ENCODE data around the gene TIAM2.
"Not testable (repeated sequence)": the region's sequence is repeated elsewhere in the genome, so short reads cannot be mapped to it uniquely, and the experiment has no call there.

The TIAM2 gene

GRCh38 chr6:155262655-155263054, 267.5 kb downstream of the TIAM2 start:
- no peak for DNase-seq (ENCODE audit: low spot score)

GRCh38 chr6:155263373-155264063, 268.4 kb downstream of the TIAM2 start, which contains the start of gene CLDN20:
CLDN20 (plus strand) TSS chr6:155264013; CDS start chr6:155275720, 11,707 bp downstream.
- DNase-seq (ENCODE audit: low spot score): no peak

DNA sequence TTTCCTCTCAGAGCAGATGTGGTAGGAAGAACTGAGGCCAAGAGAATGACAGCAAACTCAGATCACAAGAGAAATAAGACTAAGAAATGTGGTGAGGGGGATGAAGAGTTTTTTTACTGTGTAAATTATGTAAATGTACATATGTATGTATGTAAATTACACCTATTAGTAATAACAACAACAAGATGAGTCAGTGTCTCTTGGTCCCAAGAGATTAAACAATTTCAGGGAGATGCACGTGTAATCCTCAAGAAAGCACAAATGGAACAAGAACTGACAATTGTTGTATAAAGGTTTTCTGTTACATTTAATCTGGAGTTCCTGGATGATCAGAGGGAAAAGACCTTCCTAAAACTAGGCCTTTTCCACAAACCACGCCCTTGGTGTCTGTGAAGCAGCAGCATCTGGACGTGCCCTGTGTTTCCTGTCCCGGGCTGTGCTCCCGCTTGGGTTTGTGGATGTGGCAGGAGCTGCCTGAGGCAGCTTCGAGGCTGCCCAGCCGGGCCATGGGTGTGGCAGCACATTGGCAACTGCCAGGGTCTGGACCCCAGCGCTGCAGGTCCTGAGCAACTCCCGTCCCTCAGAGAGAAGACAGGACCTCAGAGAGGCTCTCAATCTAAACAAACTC, 269.7 kb downstream of the TIAM2 start:
- DNase-seq (ENCODE audit: low spot score): no peak

DNA sequence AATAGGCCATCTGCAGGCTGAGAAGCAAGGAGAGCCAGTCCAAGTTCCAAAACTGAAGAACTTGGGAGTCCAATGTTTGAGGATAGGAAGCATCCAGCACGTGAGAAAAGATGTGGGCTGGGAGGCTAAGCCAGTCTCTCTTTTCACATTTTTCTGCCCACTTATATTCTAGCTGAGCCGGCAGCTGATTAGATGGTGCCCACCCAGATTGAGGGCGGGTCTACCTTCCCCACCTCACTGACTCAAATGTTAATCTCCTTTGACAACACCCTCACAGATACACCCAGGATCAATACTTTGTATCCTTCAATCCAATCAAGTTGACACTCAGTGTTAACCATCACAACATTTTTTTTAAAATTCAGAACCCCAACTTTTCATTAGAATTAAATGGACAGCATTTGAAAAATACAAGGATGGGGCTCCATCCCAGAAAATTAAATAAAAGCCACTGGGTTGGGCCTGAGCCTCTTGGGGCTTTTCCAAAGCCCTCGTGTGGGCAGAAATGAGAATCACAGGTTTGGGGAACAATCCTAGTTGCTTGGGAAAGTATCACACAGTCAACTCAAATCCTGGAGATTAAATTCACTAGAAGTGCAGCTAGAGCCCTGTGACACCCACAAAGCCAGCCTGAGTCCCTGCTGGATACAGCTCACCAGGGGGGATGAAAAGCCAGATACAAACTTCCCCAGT, 270.9 kb downstream of the TIAM2 start:
- DNase-seq (ENCODE audit: low spot score): no peak

DNA sequence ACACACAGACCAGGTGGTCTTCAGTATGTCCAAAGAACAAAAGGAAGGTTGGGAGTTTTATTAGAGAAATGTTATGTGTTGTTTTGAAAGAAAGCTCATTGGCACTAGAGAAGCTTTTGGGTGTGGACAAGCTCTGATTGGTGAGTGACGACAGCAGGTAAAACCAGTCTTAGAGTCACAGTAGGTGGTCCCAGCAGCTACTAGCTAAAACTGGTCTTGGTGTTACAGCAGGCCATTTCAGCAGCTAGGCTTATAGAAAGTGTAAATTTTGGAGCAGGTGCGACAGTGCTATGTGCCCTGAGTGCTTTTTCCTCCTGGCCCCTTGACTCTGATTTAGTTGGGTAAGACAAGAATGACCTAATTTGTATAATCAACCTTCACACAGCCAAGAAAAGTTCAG, 272.3 kb downstream of the TIAM2 start:
- no peak for DNase-seq (ENCODE audit: low spot score)

DNA sequence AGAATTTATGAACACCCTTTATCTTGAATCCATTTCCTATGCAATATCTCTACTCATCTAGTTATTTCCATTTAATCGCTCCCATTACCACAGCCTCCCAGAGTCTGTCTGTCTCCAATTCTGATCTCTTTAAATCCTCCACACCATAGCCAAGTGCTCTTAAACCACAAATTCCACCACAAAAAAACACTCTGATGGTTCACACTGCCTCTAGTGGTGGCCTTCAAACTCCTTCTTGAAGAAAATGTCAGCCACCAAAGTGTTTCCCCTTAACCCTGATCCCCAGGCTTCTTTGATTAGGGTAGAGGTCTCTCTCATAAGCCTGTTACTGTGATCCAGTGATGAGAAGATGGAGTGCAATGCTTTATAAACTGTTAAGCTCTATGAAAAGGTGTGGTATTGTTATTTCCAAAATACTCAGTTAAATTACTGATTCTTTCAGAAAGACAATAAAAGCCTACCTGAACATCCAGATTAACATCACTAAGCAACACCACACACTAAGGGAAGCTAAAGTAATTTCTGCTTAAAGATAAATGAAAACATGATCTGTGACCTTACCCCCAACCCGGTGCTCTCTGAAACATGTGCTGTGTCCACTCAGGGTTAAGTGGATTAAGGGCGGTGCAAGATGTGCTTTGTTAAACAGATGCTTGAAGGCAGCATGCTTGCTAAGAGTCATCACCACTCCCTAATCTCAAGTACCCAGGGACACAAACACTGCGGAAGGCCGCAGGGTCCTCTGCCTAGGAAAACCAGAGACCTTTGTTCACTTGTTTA, 273.2 kb downstream of the TIAM2 start:
- not testable (repeated sequence) for DNase-seq (ENCODE audit: low spot score)

DNA sequence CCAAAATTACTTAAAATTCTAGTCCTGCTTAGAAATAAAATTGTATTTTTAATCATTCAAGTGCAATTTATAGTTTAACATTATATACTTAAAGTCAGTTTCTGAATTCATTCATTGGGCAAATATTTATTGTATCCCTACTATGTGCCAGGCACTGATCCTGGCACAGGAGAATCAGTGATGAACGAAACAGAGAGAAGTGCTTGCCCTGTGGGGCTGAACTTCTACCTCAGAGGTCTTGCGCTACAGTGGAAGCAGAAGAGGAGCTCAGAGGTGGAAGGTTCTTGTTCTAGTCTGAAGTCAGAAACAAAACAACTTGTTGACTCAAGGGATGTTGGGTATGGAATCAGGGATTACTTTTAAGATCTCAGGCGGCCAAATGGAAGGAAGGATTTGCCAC, 274.6 kb downstream of the TIAM2 start:
- DNase-seq (ENCODE audit: low spot score): no peak

- DNase-seq (ENCODE audit: low spot score): no peak
Measured at GRCh38 chr6:155270561-155271091, 275.5 kb downstream of the TIAM2 start.

DNA sequence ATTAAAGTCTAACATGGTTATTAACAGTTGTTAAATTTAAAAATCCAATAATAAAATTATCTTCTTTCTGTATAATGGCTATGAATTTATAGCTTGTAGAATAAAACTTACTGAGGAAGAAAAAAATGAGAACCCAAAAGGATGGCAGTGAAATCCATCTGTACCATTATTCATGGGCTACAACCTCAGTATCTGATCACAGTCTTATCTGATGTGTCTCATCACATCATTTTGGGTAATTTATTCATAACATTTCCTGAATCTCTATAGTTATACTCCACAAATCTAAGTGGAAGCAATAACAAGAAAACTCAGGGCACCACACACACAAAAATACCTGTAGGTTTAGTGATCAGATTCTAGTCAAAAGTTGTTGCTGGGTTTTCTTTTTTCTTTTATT, 276.0 kb downstream of the TIAM2 start:
- DNase-seq (ENCODE audit: low spot score): no peak

DNA sequence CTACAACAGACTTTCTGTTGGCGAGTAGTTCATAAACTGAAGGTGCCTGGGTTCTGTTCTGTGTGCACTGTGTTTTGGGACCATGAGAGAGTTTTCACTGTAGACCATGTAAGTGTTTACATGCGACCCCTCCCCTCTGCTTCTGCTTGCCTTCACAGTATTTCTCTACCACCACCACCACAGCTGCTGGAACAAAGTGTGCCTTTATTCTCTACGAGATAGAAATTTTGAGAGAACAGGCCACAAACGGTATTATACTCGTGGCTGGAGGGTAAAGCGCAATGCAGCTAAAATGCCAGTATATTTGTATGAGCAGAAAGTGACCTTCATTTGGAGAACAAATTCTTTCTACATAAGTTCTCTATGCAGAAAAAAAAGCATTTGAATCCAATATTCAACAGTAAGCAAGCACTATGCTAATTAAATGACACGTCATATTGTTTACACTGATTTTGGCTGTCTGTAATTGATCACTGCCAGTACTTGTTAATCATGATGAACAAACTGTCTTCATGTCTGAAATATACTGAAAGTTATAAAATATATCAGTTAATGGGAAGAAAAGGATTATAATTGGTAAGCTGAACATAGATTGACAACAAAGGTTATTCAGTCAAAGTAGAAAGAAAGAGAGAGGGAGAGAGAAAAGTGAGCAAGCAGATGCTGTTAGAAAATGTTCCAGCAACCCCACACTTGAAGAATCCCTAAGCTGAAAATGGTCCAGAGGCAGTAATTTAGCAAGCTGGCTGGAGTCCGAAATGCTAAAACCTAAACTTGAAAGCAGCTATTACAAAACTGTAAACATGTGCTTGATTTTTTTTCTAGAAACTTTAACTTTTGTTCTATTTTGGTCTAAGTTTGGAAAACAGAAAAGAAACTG, 277.5 kb downstream of the TIAM2 start:
- no peak for DNase-seq (ENCODE audit: low spot score)

DNA sequence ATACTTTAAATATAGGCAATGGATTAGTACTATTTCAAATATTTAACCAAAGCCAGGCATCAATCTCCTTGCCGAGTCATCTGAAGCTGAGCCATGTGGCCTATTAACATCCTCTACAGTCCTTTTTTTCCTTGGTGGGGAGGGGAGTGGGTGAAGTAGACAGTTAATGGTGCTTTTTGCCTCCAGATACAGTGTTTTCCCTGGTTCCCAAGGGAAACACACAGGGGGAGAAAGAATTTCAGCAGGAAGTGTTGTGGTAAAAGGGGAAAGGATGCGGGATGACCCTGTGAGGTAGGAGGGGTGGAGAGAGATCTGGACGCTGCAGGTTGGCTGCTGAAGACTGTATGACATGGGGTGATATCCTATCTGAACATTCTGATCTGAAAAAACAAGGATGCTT, 278.3 kb downstream of the TIAM2 start:
- no peak for DNase-seq (ENCODE audit: low spot score)

- no peak for DNase-seq (ENCODE audit: low spot score)
Measured at GRCh38 chr6:155274106-155274505, 279.0 kb downstream of the TIAM2 start.

DNA sequence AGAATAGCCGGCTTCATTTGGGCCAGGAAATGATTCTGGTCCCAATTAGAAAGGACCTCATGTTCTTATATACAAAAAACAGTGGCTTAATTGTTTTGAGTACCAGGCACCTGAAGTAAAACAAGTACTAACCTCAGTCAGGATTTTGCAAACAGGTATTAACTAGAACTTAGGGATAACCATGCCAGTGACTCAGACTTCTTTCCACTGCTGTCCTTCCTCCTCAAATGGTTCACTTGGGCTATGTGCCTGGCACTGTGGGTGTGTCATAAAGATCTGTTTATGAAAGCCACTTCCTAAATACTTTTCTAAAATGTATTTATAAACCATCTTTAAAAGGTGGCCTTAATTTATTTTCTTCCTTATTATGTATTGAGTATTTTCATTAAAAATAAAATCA, 279.4 kb downstream of the TIAM2 start:
- DNase-seq (ENCODE audit: low spot score): no peak

DNA sequence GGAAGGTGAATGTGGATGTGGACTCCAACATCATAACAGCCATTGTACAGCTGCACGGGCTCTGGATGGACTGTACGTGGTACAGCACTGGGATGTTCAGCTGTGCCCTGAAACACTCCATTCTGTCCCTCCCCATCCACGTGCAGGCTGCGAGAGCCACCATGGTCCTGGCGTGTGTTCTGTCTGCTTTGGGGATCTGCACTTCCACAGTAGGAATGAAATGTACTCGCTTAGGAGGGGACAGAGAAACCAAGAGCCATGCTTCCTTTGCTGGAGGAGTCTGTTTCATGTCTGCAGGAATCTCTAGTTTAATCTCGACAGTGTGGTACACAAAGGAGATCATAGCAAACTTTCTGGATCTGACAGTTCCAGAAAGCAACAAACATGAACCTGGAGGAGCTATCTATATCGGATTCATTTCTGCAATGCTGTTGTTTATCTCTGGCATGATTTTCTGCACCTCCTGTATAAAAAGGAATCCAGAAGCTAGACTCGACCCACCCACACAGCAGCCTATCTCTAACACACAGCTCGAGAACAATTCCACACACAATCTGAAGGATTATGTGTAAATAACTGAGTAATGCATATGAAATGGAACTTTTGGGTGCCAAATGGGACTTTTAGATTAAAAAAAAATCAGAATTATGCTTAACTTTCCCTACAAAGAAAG, 280.8 kb downstream of the TIAM2 start:
- DNase-seq (ENCODE audit: low spot score): no peak

- no peak for DNase-seq (ENCODE audit: low spot score)
Measured at GRCh38 chr6:155276638-155277037, 281.5 kb downstream of the TIAM2 start.

DNA sequence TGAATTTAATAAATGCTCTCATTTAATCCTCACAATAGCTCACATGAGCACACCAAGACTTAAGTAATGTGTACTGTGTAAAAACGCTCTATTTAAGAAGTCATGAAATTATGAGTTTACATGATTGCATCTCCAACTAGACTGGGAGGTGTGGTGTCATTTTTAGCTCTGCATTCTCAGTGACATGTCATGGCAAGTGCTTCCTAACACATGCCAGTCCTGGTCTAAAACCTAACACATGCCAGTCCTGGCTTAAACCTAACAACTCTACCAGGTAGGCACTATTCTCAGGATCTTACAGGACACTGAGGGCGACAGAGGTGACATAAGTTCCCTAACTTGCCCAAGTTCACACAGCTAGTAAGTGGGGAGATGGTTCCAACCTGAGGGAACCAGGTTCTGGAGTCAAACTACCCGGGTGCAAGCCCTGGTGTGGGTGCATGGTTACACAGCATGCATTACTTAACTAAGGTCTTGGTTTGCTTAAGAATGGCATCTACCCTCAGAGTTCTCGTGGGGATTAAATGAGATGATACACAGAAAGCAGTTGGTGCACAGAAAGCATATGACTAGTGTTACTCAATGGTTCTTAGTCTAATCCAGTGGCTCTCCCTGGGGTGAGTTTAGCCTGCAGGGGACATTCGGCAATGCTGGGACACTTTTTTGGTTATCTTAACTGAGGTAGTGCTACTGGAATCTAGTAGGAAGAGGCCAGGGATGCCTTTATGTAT, 283.4 kb downstream of the TIAM2 start:
- DNase-seq (ENCODE audit: low spot score): no peak

DNA sequence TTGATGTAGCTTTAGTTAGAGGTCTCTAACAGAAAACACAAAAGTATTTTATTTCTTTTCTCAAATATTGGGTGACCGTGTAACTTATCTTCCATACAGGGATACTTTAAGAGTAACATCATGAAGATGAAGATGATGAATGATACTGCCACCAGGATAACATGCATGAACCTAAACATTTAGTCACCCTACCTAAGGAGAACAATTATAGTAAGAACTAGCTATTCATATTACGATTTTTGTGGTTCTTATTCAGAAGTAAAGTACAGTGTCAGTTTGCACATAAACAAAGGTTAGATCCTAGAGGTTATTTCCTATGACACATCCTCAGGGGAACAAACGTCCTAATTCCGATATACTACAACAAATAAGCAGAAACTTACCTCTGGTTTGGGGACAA, 289.7 kb downstream of the TIAM2 start:
- no peak for DNase-seq (ENCODE audit: low spot score)

DNA sequence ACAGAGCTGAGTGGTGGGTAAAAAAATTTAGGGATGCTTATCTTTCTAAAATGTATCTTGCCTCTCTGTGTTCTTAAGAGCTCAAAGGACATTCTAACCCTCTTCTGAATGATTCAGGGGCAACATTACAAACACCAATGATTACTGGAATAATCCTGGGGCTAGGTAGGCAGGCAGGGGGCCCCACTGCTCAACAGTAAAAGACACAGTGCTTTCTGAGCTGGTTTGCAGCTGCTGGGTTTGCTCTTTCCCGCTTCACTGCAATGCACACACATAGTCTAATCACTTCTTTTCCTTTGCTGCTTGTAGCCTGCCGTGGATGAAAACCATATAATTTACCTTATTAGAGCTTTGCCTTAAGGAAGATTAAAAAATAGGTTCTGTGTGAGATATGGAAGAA, 292.6 kb downstream of the TIAM2 start:
- DNase-seq (ENCODE audit: low spot score): no peak

DNA sequence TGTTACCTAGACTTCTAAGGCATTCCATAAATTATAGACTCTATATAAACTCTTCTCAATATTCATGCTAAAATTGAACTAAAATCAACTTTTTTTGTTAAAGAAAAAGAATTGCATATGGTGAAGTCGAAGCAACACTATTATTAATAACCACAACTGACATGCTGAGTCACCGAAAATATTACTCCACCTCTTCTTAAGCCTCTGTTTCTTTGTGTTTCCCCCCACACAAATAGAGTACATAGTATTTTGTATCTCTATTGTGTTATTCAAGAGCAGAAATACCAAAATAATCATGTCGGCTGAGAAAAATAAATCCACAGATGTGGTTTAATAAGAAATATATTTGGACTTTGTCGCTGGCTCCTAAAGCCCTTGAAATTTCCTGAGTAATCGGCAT, 295.4 kb downstream of the TIAM2 start:
- DNase-seq (ENCODE audit: low spot score): no peak

DNA sequence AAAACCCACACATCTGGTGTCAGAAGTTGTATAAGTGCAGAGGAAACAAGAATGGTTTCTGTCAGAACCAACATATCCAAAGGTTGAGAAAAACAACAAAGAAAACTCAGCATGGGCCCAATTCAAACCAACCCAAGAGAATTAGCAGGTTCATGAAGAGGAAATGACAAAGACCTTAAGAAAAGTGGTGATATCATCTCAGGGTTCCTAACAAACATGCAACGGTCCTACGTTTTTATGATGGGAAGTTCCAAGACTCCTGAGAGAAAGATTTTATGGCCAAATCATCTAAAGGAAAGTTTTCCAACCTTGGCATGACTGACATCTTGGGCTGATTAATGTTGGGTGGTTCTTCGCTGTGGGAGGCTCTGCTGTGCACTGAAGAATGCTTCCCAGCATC, 296.2 kb downstream of the TIAM2 start:
- no peak for DNase-seq (ENCODE audit: low spot score)
